ENCODE data around the gene GTPBP4.

Gene GTPBP4

DNA sequence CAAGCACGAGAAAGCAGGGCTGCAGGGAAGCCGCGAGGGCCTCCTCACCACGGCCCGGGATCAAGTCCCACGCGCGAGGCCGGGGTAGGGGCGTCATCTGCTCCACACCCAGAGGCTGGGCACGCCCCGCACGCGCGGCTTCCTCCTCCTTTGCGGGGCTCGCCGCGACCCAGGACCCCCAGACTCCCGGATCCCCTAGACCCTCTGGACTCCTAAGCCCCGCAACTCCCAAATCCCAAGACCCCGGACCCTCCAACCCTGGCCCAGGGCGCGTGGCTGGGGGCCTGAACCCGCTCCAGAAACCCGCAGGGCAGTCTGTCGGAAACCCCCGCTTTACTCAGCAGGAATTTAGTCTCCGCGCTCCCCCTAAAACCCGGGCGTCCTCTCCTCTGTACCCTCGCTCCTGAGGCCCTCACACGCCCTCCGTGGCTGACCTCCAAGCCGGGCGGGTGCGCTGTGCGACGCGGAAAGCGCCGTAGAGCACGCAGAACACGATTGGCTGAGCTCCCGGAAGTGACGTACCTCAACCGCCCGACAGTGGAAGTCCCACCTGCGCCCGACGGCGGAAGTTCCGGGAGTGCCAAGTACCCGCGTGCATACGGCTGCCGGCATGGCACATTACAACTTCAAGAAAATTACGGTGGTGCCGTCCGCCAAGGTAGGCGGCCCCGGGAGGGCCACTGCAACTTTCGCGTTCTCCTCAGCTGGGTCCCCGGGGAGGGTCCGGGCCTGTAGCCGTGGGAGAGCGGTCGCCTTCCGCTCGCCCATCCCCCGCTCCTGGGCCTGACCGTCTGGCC, at the start of gene GTPBP4:
GTPBP4 (plus strand) TSS at position 565 of the 797 bp plus-strand sequence; CDS start at position 611, 46 bp downstream.
- peak; percentile 64 to 87 for DNase-seq

DNA sequence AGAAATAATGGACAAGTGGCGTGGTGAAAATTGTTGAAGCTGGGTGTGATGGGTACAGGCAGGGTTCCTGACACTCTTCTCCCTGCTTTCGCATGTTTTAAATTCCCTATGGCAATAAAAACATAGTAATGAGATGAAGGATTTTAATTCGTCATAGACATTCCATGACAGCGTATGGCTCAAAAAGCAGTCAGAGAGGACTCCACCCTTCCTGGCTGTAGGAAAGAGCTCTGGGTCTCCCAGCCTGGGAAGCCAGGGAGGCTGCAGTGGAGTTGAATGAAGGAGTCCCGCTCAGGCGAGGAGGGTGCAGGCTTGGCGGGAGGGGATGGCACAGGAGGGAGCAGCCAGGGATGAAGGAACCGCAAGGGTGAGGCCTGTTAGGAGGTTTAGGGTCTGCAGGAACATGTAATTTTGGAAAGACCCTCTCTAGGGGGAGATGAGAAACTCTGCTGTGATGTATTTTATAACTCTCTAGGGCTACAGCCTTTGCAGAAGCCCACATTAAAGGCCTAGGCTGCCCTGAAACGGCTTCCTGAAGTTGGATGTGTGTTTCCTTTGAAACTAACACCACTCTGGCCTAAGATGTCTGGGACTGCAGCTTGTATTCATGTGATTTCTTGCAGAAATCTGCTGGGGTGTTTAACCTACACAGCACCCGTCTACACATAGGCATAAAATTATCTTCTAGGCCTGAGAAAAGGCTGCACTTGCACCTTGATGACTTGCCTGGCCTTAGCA, 49.1 kb upstream of the GTPBP4 start:
- no peak for DNase-seq

DNA sequence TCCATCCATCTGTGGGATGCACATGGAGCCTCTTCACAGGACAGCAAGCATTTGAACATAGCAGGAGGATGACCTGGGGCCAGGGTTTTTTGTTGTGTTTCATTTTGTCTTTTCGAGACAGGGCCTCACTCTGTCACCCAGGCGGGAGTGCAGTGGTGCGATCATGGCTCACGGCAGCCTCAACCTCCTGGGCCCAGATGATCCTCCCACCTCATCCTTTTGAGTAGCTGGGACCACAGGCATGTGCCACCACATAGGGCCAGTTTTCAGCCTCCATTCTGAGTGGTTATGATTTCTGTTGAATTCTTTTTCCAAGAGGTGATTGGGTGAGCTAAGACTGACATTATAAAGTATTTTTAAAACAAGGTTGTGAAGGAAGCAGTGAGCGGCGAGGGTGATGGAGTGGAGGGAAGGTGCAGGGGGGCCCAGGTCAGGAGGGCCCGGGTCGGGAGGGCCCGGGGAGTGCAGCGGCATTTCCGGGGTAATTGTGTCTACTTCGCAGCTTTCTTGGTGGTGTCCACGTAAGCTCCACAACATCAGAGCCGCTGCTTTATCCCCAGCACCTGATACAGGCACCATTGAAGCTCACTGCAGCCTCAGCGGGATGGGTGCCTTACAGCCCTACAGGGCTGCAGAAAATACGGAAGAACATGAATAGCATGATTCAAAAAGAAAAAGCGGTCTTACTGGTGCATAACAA, 44.8 kb upstream of the GTPBP4 start:
- DNase-seq, result no peak

DNA sequence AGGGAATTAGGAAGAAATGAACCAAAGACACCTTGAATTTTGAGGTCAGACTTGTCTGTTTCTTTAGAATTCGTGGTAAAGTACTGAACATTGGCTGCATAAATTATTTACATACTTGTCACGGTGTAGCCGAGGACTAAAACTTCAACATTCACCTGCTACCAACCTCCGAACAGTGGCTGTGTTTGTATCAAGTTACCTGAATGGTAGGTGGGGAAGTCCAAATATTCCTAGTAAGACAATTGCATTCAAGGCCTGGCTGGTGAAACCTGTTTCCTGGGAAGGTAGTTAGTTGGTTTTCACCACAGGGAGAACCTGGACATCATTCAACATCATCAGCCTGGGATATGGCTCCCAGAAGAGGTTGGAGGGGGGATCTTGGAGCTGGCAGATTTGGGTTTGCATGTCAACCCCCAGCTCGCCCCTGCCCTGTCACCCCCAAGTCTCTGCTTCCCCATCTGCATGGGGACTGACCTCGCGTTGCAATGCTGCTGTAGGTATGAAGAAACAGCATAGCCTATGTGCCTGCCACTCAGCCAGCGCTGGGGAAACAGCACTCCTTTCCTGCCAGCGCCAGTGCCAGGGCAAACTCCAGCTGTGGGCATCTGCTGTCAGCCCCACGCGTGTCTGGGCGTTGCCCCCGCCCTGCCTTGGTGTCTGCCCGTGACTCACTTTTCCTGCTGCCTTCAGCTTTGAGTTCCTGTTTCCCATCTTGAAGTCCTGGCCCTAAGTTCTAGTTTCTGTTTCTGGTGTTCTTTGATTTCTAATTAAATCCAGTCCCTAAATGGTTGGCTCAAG, 44.0 kb upstream of the GTPBP4 start:
- no peak for DNase-seq

DNA sequence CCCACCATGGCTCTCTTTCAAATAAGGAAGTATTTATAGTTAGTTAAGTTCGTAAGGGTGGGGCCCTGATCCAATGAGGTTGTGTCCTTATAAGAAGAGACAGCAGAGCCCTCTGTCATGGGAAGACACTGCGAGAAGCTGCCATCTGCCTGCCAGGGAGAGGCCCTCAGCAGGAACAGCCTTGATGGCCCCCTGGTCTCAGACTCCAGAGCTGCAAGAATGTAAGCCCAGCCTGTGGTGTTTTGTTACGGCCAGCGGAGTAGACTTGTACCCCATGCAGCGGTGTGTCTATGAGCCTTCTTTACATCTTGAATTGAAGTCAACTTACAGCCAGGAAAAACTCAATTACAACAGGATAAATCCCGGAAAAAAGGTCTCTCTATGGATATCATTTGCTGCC, 42.5 kb upstream of the GTPBP4 start:
- DNase-seq, result no peak

DNA sequence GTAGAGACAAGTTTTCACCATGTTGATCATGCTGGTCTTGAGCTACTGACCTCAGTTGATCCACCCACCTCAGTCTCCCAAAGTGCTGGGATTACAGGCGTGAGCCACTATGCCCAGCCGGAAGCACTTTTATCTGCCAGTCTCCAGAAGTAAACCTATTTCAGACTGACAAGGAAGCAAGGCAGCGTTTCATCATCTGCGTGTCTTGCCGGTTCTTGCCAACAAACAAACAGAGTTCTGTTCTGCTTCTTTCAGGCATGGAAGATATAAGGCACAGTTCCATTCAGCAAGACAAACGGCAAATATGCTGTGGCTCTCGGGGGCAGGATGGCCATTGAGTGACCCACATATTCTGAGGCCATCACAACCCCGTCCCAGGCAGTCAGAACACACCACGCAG, 41.2 kb upstream of the GTPBP4 start:
- DNase-seq, result no peak

DNA sequence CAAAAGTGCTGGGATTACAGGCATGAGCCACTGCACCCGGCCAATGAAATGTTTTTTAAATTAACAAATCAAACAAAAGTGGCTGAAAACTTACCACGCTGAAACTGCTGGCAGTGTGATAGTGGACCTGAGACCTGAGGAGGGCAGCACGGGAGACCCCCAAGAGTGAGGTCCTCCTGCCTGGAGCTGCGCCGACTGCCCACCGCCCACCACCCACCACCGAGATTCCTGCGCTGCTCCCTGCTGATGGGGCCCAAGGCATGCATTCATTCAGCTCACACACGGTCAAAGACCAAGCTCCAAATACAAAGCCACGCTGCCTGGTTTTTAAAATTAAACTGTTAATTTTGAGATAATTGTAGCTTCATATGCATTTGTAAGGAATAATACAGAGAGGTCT, 40.4 kb upstream of the GTPBP4 start:
- no peak for DNase-seq

DNA sequence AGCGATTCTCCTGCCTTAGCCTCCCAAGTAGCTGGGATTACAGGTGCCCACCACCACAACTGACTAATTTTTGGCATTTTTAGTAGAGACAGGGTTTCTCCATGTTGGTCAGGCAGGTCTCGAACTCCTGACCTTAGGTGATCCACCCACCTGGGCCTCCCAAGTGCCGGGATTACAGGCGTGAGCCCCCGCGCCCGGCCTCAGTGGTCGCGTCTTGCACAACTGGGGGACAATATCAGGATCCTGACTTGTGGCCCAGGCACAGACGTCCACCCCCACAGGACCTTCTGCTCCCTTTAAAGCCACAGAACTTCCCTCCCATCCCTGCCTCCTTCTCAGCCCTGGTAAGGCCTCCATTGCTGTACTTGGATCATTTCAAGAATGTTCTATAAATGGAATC, 39.9 kb upstream of the GTPBP4 start:
- no peak for DNase-seq

DNA sequence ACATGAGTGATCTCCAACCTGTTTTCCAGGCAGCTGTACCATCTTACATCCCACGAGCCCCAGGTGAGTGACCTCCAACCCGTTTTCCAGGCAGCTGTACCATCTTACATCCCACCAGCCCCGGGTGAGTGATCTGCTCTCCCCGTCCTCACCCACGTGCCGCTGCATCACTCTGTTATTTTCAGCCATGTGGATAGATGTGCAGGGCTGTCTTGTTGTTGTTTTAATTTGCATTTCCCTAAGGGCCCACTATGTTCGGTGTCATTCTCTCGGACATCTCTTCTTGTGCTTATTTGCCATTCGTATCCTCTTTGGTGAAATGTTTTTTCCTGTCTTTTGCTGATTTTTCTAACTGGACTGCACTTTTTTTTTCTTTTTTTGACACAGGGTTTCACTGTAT, 38.8 kb upstream of the GTPBP4 start:
- no peak for DNase-seq

DNA sequence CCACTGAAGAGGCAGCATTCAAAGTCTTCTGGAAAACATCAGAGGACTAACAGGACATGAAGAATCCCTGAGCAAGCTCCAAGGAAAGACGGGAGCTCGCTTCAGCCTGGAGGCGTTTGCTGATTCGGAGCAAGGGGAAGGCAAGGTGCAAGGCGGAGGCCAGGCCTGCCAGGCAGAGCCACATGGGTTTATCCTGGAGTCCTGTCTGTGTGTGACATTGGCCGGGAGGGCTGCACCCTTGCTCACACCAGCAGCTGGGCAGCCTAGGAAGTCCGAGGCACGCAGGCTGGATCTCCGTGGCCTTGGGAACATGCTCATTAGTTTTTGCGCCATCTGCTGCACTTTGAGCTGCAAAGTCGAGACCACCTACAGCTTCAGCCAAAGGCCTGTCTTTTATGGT, 34.4 kb upstream of the GTPBP4 start:
- no peak for DNase-seq

- DNase-seq, result no peak
These were observed 33.8 kb upstream of the GTPBP4 start for GRCh38 chr10:954396-954795.

DNA sequence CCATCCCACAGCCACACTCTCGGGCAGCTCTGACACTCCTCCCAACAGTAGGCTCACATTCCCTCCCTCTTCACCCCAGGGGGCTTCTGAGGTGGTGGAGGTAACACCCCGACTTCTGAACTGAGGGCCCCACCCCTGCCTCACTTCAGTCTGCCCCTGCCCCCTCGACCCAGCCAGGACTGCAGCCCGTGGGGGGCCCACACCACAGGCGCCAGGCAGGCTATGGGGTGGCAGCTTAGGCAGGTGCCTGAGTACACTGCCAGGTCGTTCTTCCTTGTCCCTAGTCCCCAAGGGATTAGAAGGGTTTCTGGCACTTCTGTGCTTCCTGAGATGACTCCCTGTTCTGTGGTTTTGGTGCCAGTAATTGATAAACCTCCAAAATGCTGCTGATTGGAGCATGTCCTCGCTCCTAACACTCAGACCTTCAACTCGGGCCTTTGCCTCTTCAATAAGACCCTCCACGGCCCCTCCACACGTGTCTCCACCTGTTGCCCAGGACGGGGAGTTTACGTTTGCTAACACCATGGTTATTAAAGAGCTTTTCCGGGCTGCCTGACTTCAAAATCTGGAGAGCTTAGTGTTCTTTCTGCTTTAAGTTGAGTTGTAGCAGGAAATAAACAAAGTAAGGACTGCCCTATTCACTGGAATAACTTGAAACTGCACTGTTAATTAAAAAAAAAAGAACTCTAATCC, 33.0 kb upstream of the GTPBP4 start:
- no peak for DNase-seq

DNA sequence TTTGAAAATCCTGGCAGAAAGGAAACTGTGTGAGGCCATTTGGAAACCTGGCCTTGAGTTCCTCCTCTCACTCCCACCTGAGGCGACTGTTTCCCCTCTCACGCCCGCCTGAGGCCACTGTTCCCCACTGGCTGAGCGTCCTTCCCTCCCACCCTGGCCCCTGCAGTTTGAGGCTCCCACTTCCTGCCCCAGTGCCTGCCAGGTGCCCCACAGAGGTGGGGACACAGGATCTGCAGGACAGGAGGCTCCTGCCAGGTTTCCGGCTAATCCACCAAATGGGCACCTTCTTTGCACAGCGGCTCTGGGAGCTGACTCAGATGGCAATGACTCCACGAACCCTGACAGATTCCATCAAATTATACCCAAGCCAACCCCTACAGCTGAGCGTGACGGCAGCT, 32.4 kb upstream of the GTPBP4 start:
- peak; percentile 17 to 75 for DNase-seq

DNA sequence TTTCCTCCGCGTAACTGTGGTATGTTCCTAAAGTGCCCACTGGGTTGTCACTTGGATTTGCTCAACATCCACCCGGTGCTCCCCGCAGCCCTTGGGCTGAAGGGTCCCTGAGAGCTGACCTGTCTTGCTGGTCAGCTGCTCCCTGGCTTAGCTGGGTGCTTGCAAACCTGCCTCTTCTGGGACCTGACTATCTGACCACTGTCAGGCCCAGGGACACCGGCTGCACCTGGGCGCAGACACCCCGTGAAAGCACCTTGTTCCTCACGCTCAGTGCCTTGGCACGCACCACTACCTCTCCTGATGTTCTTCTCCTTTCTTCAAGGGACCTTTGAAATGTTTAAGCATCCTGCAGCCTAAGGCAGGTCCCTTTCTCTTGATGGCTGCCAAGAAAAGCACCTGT, 30.1 kb upstream of the GTPBP4 start:
- no peak for DNase-seq

- DNase-seq, result no peak
These were observed 29.4 kb upstream of the GTPBP4 start for GRCh38 chr10:958856-959255.

- DNase-seq, result no peak
These were observed 25.9 kb upstream of the GTPBP4 start for GRCh38 chr10:962342-962741.

DNA sequence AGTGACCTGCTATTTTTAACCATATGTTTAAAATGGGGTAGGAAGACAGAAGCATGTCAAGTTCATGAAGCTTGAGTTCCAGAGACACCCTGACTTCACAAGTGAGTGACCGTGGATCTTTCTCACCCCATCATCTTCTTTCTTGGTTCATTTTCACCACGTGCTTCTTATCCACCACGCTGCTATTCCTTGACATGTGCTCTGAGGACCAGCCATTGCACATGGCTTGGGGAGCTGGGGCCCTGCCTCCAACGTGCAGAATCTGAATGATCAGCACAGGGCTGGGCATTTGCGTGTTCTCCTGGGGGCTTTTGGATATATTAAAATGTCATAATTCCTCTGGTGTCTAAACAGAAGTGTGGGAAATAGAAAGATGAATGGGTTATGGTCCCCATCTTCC, 25.0 kb upstream of the GTPBP4 start:
- DNase-seq, result no peak

GRCh38 chr10:963655-964054, 24.6 kb upstream of the GTPBP4 start:
- DNase-seq, result no peak

DNA sequence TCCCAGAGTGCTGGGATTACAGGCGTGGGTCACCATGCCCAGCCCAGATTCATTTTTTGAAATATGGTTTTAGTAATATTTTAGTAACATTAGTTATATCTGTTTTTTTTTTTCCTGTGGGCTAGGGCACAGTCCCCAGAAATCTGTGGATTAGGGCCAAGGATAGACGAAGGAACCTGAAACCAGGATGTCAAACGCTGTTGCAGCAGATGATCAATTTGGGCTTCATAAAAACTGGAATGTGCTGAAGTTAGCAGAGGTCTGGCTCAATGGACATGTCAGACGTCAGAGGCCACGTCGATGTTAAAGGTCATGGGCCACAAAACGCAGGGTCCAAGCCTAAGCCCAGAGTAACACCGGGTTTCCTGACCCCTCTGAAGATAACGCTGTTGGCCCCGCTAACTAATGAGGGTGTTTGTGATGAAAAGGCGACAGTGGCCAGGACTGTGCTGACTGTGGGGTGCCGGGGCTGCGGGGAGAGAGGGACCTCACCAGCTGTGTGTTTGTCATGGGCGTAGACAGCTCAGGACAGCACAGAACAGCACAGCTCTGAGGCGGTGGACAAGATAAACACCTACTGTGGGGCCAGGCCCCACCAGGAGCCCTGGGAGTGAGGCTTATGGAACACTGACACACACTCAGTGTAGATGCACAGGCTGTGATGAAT, 23.8 kb upstream of the GTPBP4 start:
- DNase-seq, result no peak

DNA sequence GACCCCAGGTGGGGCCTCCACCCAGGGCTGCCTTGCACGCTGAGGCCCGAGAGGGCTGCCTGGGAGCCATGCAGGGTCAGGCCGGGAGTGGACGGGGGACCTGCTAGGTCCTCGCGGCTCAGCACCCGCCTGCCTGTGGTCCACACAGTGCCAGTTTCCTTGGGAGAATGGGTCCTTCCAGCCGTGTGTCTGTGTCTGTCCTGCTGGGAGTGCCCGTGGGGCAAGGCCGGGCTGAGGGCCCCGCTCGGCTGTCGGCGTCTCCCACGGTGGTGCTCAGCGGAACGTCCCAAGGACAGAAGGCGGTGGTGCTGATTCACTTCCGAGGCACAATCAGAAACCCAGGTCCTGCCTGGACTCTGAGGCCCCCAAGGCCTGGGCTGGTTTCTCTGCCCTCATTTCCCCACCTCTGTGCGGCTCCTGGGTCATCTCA, 23.2 kb upstream of the GTPBP4 start:
- no peak for DNase-seq

GRCh38 chr10:966466-967235, 21.6 kb upstream of the GTPBP4 start:
- DNase-seq, result no peak

All from cerebellar nuclear complex (tissue), 1 donor.